A673 (cell line): ENCODE data around the gene TAGLN.

ENCODE experiments used
- EZH2 ChIP-seq: fragments of 200-600 bp; sonication (generic); IDR thresholded peaks from 2 replicates; pipeline ENCODE4 v1.6.1; 2017; ENCODE audit warnings: borderline replicate concordance, low read depth, mild to moderate bottlenecking, mixed read lengths, antibody characterized with exemption, low read length; ENCODE audit not compliant: poor library complexity, severe bottlenecking
- TF ChIP-seq, protein P1 (sequence below): fragments of 300-800, 200-600 bp; sonication (generic); conservative IDR thresholded peaks from 2 replicates; pipeline ENCODE4 v1.5.1; 2017; ENCODE audit warnings: low read depth, mild to moderate bottlenecking, antibody characterized with exemption, low read length, moderate library complexity, mixed read lengths

DNA sequence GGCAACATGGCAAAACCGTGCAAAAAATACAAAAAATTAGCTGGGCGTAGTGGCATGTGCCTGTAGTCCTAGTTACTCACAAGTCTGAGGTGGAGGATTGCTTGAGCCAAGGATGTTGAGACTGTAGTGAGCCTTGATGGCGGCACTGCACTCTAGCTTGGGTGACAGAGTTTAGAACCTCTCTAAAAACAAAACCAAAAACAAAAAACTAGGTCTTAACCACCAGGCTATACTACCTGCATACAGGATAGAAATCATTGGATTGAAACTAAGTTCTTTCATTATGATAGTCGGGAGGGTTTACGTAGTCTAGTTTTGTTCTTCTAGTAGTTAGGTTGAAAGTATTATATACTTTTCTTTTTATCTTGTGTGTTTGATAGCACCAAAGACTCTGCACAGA, 39.1 kb downstream of the TAGLN start:
- TF ChIP-seq, protein P1, sequence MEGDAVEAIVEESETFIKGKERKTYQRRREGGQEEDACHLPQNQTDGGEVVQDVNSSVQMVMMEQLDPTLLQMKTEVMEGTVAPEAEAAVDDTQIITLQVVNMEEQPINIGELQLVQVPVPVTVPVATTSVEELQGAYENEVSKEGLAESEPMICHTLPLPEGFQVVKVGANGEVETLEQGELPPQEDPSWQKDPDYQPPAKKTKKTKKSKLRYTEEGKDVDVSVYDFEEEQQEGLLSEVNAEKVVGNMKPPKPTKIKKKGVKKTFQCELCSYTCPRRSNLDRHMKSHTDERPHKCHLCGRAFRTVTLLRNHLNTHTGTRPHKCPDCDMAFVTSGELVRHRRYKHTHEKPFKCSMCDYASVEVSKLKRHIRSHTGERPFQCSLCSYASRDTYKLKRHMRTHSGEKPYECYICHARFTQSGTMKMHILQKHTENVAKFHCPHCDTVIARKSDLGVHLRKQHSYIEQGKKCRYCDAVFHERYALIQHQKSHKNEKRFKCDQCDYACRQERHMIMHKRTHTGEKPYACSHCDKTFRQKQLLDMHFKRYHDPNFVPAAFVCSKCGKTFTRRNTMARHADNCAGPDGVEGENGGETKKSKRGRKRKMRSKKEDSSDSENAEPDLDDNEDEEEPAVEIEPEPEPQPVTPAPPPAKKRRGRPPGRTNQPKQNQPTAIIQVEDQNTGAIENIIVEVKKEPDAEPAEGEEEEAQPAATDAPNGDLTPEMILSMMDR = no peak
- no peak for TF ChIP-seq EZH2
